ENCODE measurements around the gene FFAR1.
A peak's percentile ranks its signal among the peaks of the same experiment; 100 is the strongest.

FFAR1 gene

GRCh38 chr19:35347171-35347929 is at the start of gene FFAR1:
Gene FFAR1 (plus strand): TSS chr19:35347902. CDS start chr19:35351552, 3,650 bp downstream.
- DNase-seq = peak; percentile 71

GRCh38 chr19:35297922-35298321 is 49.8 kb upstream of the FFAR1 start:
- no peak for DNase-seq

DNA sequence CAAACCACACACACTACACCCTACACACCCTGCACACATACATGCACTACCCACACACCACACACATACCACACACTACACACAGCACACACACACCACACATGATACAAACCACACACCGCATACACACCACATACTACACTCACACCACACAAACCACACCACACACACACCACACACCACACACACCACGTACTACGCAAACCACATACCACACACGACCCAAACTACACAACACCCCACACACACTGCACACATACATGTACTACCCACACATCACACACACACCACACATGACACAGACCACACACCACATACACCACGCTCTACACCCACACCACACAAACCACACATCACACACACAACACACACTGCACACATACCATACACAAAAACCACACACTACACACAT is 49.1 kb upstream of the FFAR1 start:
- DNase-seq = no peak

DNA sequence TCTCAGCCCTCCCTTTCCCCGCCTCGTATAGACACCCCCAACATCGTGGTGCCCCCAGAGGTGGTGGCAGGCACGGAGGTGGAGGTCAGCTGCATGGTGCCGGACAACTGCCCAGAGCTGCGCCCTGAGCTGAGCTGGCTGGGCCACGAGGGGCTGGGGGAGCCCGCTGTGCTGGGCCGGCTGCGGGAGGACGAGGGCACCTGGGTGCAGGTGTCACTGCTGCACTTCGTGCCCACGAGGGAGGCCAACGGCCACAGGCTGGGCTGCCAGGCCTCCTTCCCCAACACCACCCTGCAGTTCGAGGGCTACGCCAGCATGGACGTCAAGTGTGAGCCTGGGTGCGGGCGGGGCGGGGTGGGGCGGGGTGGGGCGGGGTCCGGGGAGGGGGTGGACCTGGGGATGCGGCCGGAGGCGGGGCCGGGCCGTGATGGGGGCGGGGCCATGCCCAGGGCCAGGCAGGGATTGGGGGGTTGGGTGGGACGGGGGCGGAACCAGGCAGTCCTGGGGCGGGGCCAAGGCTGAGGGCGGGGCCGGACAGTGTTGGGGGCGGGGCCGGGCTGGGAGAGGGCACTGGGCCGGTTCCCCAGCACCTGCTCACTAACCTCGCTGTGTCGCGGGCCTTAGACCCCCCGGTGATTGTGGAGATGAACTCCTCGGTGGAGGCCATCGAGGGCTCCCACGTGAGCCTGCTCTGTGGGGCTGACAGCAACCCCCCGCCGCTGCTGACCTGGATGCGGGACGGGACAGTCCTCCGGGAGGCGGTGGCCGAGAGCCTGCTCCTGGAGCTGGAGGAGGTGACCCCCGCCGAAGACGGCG is 48.0 kb upstream of the FFAR1 start:
- DNase-seq = no peak

DNA sequence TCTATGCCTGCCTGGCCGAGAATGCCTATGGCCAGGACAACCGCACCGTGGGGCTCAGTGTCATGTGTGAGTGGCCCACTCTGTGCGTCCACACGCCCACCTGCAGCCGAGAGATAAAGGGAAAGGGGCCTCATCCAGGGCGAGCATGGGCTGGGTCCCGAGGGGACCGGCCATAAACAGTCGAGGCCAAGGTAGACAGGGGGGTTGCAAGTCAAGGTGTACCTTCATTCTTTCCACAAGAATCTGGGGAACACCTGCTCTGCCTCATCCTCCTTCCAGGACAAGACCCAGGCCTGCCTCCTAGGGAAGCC is 47.4 kb upstream of the FFAR1 start:
- no peak for DNase-seq

GRCh38 chr19:35301961-35302360 is 45.7 kb upstream of the FFAR1 start:
- no peak for DNase-seq

- no peak for DNase-seq
Measured at GRCh38 chr19:35302446-35302845, 45.3 kb upstream of the FFAR1 start.

GRCh38 chr19:35303357-35303915 is 44.3 kb upstream of the FFAR1 start:
- DNase-seq = no peak

- DNase-seq = no peak
Measured at GRCh38 chr19:35304036-35304435, 43.7 kb upstream of the FFAR1 start.

- no peak for DNase-seq
Measured at GRCh38 chr19:35305181-35305580, 42.5 kb upstream of the FFAR1 start.

GRCh38 chr19:35306473-35307246 is 41.0 kb upstream of the FFAR1 start:
- no peak for DNase-seq

DNA sequence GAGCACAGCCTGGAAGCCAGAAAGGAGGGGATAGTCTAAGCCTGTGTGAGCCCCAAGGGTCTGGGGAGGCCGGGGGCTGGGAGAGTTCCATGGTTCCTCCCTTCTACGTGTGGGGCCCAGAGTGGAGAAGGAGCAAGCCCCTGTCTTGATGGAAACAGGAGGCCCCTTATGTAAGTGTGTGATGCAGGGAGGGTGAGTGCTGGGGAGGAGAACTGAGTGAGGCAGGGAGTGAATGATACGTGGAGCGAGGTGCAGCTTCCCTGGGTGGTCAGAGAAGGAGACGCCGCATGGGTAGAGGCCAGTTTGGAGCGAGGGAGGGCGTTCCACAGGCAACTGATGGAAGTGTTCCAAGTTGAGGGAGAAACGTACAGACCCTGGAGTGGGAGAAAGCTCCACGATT is 39.8 kb upstream of the FFAR1 start:
- no peak for DNase-seq

GRCh38 chr19:35308910-35309309 is 38.8 kb upstream of the FFAR1 start:
- no peak for DNase-seq

DNA sequence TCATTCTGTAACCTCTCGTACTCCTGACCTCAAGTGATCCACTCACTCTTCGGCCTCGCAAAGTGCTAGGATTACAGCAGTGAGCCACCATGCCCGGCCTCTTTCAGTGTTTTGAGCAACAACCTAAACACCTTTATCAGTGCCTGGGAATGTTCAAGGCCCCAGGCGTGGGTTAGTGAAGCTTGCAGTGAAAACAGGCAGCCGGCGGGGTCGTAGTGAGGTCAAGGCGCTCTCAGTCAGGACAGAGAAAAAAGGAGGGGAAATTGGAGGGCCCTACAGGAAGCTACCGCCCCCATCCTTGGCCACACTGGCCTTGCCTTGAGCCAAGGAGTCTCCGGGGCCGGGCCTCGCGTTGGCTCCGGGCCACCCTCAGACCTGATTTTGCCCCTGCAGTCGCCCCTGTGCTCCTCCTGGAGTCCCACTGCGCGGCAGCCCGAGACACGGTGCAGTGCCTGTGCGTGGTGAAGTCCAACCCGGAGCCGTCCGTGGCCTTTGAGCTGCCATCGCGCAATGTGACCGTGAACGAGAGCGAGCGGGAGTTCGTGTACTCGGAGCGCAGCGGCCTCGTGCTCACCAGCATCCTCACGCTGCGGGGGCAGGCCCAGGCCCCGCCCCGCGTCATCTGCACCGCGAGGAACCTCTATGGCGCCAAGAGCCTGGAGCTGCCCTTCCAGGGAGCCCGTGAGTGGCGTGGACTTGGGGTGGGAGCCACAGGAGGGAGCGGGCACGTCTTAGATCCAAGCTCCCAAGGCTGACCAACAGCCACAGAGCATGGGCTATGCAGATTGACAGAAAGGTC is 38.0 kb upstream of the FFAR1 start:
- DNase-seq = no peak

DNA sequence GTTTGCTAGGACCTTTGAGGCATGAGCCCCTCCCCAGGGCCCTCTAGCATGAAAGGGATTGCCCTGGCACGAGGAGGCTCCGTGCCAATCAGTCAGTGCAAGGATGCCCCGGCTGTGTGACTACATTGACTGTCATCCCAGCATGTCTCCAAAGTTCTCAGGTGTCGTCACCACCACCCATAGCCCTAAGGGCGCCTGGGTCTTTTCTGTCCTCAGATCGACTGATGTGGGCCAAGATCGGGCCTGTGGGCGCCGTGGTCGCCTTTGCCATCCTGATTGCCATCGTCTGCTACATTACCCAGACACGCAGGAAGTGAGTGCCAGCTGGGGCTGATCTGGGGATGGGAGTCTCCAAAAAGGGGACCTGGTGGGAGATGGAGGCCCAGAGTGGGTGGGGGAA is 37.4 kb upstream of the FFAR1 start:
- no peak for DNase-seq

- DNase-seq = no peak
Measured at GRCh38 chr19:35310811-35311465, 36.8 kb upstream of the FFAR1 start.

GRCh38 chr19:35311901-35312665 is 35.6 kb upstream of the FFAR1 start:
- no peak for DNase-seq

DNA sequence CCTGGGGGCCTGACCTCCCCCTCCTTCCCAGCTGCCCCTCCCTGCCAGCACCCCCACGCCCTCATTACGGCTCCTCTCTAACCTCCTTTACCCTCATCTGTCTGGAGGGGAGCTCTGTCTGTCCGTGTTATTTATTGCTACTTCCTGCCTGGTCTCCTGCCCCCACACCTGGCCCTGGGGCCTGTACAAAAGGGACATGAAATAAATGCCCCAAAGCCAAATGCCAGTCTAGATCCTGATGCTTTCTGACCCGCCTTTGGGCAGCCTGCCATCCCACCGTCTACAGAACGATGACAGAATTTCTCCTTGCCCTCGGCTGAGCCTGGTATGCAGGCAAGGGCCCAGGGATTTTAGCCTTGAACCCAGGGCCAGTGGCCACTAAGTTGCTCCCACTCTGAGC is 34.1 kb upstream of the FFAR1 start:
- no peak for DNase-seq

- DNase-seq = no peak
Measured at GRCh38 chr19:35314031-35314430, 33.7 kb upstream of the FFAR1 start.

- no peak for DNase-seq
Measured at GRCh38 chr19:35314858-35315470, 32.7 kb upstream of the FFAR1 start.

- DNase-seq = no peak
Measured at GRCh38 chr19:35315883-35316282, 31.8 kb upstream of the FFAR1 start.
